Lower lobe of right lung (tissue), 2 donors: Measurements from ENCODE around the gene ZNF280A. TPM values are rescaled to one million over a fixed set of nuclear protein-coding genes. Genes with fewer than 3 reads are reported as not detected.
"Not testable (repeated sequence)": the region's sequence is repeated elsewhere in the genome, so short reads cannot be mapped to it uniquely, and the experiment has no call there.

Source experiments
- ATAC-seq, 2 donors: fragments of 200-7000 bp; cut with Tn5 transposase; one replicate each; pipeline ENCODE4 v1.9.1; 2020 to 2022; ENCODE audit warnings: mild to moderate bottlenecking in 2 of 2, moderate library complexity in 2 of 2
- DNase-seq: peaks from one replicate; pipeline ENCODE4 v3.0.0-alpha.2; 2020
- H3K27ac ChIP-seq: fragments of 200-600 bp; one replicate; pipeline ENCODE4 v1.8.0; 2022
- H3K27me3 ChIP-seq: fragments of 200-600 bp; one replicate; pipeline ENCODE4 v1.8.0; 2022; ENCODE audit warnings: low read depth
- H3K36me3 ChIP-seq: fragments of 200-600 bp; one replicate; pipeline ENCODE4 v1.8.0; 2022; ENCODE audit warnings: mild to moderate bottlenecking
- H3K4me1 ChIP-seq: fragments of 200-600 bp; one replicate; pipeline ENCODE4 v1.8.0; 2022
- H3K4me3 ChIP-seq: fragments of 200-600 bp; one replicate; pipeline ENCODE4 v1.8.0; 2022; ENCODE audit warnings: mild to moderate bottlenecking
- H3K9me3 ChIP-seq: fragments of 200-600 bp; one replicate; pipeline ENCODE4 v1.8.0; 2022
- CTCF ChIP-seq: fragments of 200-600 bp; IDR thresholded peaks from one replicate; pipeline ENCODE4 v1.8.0; 2022; ENCODE audit warnings: antibody characterized with exemption, mild to moderate bottlenecking
- intact Hi-C: fragments of 100-400 bp; cut with DNase I; formaldehyde crosslinking; loops from one replicate; pipeline ENCODE4 v1.11.0; 2022
- total RNA-seq: library from RNA; stranded (reverse); fragmentation: NEBNext Ultra II Directional; extraction: Animal tissue kit (Norgen Biotek cat#: 25700); gene quantifications from one replicate; pipeline ENCODE4 v1.2.1, GENCODE V29; 2021
- donor health status: DM: no; HTN: yes; CAD: no; lungs with severe emphysema.

ZNF280A gene
- total RNA-seq, 1 donor from 2014 or later = not detected

GRCh38 chr22:22516992-22517391 is 3.1 kb downstream of the ZNF280A start:
- Histone ChIP-seq H3K4me1 (no peaks in the 10 kb centered on the region), H3K9me3 (no peaks in the 10 kb centered on the region), H3K27ac (no peak overlapping the region), H3K4me3 (no peak overlapping the region), H3K36me3 (no peaks in the 10 kb centered on the region), H3K27me3 (peaks cover 12% of the 10 kb centered on the region)
- DNase-seq (no peak), ATAC-seq (no peak)
- intact Hi-C loops = no loop called here
- no peak for TF ChIP-seq CTCF

GRCh38 chr22:22515890-22516289 is 4.2 kb downstream of the ZNF280A start:
- H3K27ac ChIP-seq = no peak overlapping the region
- DNase-seq (no peak), ATAC-seq (no peak)
- intact Hi-C loops = no loop called here
- TF ChIP-seq CTCF = no peak
- H3K4me3 ChIP-seq = no peak overlapping the region
- H3K9me3 ChIP-seq = no peaks in the 10 kb centered on the region
- no peaks in the 10 kb centered on the region for H3K36me3 ChIP-seq
- H3K4me1 ChIP-seq = no peaks in the 10 kb centered on the region
- peaks cover 12% of the 10 kb centered on the region for H3K27me3 ChIP-seq

- peaks cover 12% of the 10 kb centered on the region for H3K27me3 ChIP-seq
- H3K36me3 ChIP-seq = not testable (repeated sequence)
Observed at GRCh38 chr22:22514431-22514830, 5.6 kb downstream of the ZNF280A start.

GRCh38 chr22:22513619-22514018 is 6.5 kb downstream of the ZNF280A start:
- TF ChIP-seq CTCF = no peak
- Histone ChIP-seq H3K4me3 (no peak overlapping the region), H3K36me3 (no peaks in the 10 kb centered on the region), H3K4me1 (no peaks in the 10 kb centered on the region), H3K27me3 (peaks cover 12% of the 10 kb centered on the region), H3K27ac (no peak overlapping the region), H3K9me3 (peaks cover 8% of the 10 kb centered on the region)
- intact Hi-C loops = no loop called here
- DNase-seq = no peak
- no peak for ATAC-seq

More at GRCh38 chr22:22514431-22514830, 5.6 kb downstream of the ZNF280A start:
- H3K9me3 ChIP-seq, H3K4me1 ChIP-seq, H3K4me3 ChIP-seq, H3K27ac ChIP-seq, intact Hi-C loops, DNase-seq, ATAC-seq: not testable (repeated sequence)

- Histone ChIP-seq H3K36me3 (no peaks in the 10 kb centered on the region), H3K9me3 (peaks cover 8% of the 10 kb centered on the region), H3K27ac (no peak overlapping the region), H3K4me3 (no peak overlapping the region), H3K4me1 (no peaks in the 10 kb centered on the region), H3K27me3 (peaks cover 12% of the 10 kb centered on the region)
- DNase-seq (no peak), ATAC-seq (no peak)
- no peak for TF ChIP-seq CTCF
- intact Hi-C loops = no loop called here
Observed at GRCh38 chr22:22512951-22513350, 7.1 kb downstream of the ZNF280A start.

- ATAC-seq, DNase-seq, H3K9me3 ChIP-seq, H3K27me3 ChIP-seq, H3K27ac ChIP-seq, H3K4me3 ChIP-seq, H3K36me3 ChIP-seq, H3K4me1 ChIP-seq, intact Hi-C loops: not testable (repeated sequence)
Observed at GRCh38 chr22:22510833-22511232, 9.2 kb downstream of the ZNF280A start.

- not testable (repeated sequence) for H3K4me3 ChIP-seq, ATAC-seq, H3K27me3 ChIP-seq, H3K36me3 ChIP-seq, H3K27ac ChIP-seq, DNase-seq, H3K9me3 ChIP-seq, H3K4me1 ChIP-seq
- intact Hi-C loops = loop anchor here (10.0 kb wide), 1 partner anchor 65 kb away; no protein-coding TSS in a partner anchor
Observed at GRCh38 chr22:22509912-22510311, 10.2 kb downstream of the ZNF280A start.
